ENCODE results near the gene SLC25A34. TPM values are rescaled to one million over a fixed set of nuclear protein-coding genes. Genes with fewer than 3 reads are reported as not detected.

Gene SLC25A34
- total and polyA plus RNA-seq, 10 of the 15 experiments (the other 5 are each of a cell fraction or from before 2014, with no cell fraction given): 0.02 to 1.6 (median 0.39) TPM

GRCh38 chr1:15714406-15715136 lies 21.5 kb upstream of the SLC25A34 start (continued):
- no peak for TF ChIP-seq ZNF687 (IDR thresholded peaks at IDR 0.05)
- TF ChIP-seq PBX3 (IDR thresholded peaks at IDR 0.05; ENCODE audit: insufficient replicate concordance, low read depth, low read length): no peak
- TF ChIP-seq ETV6 (conservative IDR thresholded peaks at IDR 0.05 in 1 of 2, IDR thresholded peaks at IDR 0.05 in 1 of 2; ENCODE audit: borderline replicate concordance in 1 of 2, low read depth in 1 of 2): no peak
- no peak for TF ChIP-seq SUZ12 (IDR thresholded peaks at IDR 0.05; ENCODE audit: unreplicated experiment)

Data from GM12878 (cell line).